DMS114 treated with DMSO at 0.1 percent for 48 hours (cell line): ENCODE data around the gene ZKSCAN5.

Experiments used
- DNase-seq: peaks from one replicate; lab custom pipeline; 2025; ENCODE audit not compliant: unreplicated experiment; lab: John Stamatoyannopoulos, UW

The ZKSCAN5 gene

DNA sequence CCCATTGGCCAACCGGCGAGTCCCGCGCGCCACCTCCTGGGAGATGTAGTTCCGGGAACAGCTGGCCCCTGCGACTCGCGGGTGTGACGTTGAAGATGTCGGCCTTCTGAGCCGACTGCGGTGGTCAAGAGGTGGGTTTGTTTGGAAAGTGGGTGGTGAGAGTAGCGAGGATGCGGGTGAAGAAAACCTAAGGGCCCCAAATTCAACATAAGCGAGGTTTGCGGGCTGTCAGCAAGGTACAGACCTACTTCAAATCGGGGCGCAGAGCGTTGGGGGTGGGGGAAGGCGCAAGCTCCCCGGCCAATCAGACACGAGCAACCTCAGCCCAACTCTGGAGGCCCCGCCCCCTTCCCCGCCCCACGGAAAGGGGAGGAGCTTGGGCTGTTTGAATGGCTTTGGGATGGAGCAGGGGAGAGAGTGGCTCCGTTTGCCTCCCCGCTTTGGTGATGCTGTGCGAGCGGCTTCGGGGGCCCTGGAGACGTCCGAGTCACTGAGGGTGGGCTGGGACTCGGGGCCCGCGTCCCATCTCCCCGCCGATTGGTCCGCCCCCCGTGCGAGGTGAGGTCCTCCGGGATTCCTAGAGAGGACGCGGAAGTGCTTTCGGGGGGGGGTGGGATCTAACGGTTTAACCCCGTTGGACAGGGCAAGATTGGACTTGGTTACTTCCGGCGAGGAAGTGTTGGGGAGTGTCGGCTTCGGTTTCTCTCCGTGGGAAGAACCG is at the start of gene ZKSCAN5:
ZKSCAN5 (plus strand) TSS at position 60 of the 721 bp plus-strand sequence. CDS start 1,383 bp downstream, outside the sequence.
- DNase-seq, result peak; percentile 93

DNA sequence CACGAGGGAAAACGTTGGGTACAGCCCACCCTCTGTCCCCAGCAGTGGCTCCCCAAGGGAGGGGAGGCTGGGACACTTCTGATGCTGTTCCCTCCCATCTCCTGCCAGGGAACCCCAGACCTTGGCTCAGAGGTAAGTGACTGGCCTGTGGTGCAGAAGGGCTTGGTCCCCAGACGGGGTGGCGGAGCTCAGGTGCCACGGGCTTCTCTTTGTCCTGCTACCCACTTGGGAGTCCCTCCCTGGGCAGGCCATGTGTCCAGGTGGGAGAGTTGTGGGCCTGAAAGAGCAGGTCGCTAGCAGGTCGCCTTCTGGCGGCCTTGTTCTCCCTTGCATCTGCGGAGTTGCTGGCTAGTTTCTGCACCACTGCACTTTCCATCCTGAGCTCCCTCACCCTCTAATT is 48.6 kb upstream of the ZKSCAN5 start:
- no peak for DNase-seq

DNA sequence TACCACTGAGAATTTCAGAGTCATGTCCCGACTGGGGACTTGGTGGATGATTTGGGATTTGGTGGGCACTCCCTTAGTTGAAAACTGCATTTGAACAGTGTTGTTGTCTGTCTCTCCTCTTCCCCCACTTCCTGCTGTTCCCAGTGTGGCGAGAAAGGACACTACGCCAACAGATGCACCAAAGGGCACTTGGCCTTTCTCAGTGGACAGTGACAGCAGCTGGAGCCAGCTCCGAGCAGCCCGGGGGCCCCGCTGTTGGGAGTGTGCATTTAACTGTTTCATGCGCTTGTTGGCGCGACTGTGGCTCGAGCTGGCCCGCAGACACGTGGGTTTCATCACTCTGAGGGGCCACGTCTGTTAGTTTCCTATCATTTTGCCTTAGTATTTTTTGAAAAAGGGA is 48.2 kb upstream of the ZKSCAN5 start:
- no peak for DNase-seq

DNA sequence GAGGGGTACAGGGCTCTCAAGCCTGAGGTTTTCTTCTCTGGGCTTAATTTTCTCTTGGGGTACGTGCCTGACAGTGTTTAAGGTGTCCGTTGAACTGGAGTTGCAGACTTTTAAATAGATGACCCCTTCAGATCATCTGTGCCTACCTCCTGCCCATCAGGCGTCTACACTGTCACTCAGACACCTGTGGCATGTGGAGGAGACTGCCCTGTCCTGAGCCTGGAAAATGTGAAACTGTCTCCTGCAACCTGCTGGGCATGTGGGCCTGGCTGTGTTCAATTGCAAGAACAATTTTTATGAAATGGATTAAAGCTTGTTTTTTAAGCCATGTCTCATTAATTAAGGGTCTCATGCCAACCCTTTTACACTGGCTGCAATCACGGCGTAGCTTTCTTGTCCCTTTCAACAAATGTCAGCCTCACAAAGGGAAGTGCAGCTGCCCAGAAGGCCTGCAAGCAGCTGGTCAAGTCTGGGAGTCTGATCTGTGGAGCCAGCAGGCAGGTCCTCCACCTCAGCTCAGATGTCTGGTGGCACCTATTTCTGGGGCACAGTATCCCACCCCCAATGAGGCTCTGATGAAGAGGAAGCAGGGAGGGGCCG is 47.3 kb upstream of the ZKSCAN5 start:
- no peak for DNase-seq

DNA sequence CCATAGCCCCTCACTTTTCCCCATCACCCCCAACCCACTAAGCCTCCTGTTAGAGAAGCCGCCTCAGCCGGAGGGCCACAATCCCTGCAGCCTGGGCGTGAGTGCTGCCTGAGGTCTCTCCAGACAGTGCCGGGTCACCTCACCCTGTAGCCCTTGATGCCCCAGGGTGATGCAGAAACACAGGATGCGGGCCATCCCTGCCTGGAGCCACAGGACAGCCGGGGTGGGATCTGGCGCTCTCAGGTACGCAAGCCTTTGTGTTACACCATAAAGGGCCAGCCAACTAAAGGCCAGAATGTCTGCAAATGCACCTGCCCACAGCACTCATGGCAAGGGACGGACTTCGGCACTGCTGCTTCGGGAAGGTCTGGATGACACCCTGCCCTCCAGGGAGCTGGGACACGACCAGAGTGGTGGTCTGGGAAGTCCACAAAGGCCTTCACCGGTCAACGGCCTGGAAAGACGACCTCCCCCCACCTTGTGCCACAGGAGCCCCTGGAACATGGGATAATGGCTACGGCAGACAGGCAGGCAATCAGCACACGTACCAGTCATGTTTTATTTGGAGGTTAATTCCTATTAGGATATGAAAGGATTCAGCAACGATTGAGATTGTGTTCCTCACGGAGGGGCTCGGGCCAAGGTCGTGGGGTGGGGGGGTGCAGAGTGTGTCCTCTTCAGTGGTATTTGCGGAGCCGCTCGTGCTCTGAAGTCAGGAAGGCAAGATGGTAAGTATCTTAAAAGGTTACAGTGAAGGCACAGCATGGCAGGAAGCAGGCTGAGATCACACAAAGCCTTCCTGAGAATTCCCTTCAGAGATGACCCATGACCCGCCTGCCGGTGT is 46.6 kb upstream of the ZKSCAN5 start:
- DNase-seq, result no peak

DNA sequence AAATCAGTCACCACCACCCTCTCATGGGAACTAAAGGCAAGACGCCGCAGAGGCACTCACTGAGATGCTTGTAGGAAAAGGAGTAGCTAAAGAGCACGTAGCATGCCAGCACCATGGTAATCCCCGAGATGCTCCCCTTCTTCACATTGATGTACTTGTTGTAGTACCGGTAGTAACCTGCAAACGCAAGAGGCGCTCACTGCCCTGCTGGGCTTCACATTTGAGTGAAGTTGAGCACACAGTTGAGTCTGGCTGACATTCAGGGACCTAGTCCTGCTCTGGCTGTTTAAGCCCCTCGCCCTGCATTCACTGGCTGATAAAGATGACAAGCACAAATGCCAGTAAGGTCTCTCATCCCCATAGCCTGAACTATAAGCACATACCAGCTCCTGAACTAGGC is 45.4 kb upstream of the ZKSCAN5 start:
- no peak for DNase-seq

DNA sequence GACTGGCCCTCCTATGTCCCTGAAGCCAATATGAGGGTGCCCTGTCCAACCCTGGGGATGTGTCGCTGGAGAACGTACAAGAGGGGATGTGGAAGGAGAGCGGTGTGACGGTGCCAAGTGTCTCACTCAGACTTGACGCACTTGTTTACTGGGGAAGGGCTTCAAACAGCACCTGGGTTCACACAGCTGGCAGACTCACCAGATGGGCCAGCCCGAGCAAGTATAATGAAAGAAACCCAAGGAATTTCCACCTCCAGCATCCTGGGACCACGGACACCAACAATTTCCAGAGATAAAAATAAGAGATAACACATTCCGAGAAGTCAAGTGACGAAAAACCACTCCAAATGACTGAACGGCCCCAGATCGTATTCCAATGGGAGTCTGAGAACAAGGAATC is 43.8 kb upstream of the ZKSCAN5 start:
- no peak for DNase-seq

DNA sequence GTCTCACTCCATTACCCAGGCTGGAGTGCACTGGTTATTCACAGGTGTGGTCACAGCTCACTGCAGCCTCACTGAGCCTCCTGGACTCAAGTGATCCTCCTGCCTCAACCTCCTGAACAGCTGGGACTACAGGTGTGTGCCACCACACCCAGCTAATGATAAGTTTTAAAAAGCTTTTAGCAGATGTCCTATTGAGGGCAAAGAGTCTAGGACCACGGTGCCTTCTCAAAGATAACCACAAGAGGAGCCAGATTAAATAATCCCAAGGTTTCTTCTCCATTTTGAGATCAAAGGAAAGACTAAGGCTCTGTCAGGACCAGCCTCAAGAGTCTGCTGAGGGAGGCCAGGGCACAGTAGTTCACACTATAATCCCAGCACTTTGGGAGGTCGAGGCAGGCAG is 43.2 kb upstream of the ZKSCAN5 start:
- no peak for DNase-seq

DNA sequence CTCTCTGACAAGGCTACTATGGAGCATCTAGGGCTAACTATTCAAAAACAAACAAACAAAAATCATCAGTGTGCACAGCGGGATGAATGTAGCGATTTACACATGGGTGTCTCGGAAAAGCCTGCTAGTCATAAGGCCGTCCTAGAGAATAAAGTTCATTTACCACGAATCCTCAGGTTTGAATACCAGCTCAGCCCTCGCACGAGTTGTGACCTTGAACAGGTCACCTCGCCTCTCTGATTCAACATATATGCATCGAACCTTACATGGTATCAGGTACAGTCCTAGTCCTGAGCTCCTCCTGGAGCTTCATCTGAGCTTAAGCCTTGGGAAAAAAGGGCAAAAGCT is 39.1 kb upstream of the ZKSCAN5 start:
- no peak for DNase-seq

DNA sequence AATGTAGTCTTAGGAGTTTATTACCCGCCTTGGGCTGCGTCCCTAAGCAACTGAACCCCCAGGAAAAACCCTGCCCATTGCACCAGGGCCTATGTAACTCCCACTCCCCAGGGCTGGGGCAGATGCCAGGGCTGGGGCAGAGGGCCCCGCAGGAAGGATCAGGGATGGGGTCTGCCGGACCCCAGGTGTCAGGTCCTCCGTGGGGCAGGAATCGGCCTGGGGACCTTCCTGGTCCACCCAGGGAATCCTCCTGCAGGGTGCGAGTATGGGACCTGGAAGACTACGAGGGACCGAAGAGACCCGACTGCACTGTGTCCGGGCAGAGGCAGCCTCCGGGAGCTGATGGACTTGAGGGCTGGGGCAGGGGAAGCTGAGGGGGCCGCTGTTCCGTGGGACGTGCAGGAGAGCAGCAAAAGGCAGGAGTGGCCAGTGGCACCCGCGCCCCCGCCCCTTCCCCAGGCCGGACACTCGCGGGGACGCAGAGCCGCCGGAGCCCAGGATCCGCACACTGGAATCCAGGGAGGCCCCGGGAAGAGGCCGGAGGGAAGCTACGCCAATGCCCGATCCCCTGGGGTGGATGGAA is 36.0 kb upstream of the ZKSCAN5 start:
- DNase-seq, result no peak

DNA sequence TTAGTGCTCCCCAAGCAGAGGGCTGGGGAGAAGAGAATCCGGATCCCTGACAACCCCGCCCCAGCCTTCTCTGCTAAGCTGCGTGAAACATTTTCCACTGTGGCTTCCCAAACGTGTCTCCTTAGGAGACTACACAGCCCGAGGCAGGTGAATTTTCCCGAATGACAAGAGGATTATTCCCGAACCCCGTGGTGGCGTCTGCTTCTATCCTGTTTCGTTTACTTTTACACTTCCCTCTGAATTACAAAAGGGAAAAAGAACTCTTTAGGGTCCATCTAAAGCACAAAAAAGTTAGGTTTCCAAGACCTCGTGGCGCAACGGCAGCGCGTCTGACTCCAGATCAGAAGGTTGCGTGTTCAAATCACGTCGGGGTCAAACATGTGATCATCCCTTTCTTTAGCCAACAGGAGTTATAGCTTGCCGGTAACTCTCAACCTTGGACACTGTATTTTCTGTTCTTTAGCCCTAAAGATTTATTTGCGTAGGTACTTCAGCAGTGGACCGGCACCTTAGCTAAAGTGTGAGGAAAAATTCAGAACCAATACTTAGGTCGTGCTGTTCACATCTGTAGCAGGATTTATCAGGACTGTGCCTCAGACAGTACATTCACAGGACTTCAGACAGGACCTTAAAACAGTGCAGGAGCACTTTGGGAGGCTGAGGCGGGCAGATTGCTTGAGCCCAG is 34.9 kb upstream of the ZKSCAN5 start:
- no peak for DNase-seq

DNA sequence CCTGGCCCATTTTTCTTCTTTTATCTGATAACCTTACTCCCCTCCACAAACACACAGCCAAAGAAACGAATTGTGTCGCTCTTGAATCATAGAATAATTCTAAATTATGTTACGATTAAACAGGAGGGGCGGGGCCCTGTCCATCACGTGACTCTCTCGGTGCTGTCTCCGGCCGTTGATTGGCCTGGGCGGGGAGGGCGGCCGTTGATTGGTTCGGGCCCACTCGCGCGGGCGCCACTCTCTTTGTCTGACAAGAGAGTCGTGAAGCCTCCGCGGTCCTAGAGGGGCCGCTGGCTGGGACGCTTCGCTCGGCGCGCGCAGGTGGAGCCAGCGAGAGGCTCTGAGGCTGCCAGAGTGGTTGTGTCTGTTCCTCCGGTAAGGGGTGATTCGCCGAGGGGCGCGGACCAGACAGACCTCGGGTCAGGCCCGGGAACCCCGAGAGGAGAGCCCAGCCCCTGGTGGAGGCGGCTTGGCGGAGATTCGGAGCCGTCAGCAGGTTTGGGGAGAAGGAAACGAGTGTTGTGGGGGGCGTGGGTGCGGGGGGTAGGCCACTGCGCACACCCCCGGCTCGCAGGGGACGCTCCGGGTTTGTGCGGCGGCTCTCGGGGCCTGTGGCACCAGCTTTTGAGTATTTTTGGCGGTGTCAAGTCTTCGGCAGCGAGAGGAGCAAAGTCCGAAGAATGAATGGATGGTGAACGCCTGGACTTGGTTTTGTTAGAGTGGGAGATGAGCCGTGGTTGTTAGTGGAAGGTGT is 31.7 kb upstream of the ZKSCAN5 start, which contains the start of gene ZNF789:
ZNF789 (plus strand) TSS at position 330 of the 754 bp plus-strand sequence. CDS start 3,567 bp downstream, outside the sequence.
- peak; percentile 92 for DNase-seq

DNA sequence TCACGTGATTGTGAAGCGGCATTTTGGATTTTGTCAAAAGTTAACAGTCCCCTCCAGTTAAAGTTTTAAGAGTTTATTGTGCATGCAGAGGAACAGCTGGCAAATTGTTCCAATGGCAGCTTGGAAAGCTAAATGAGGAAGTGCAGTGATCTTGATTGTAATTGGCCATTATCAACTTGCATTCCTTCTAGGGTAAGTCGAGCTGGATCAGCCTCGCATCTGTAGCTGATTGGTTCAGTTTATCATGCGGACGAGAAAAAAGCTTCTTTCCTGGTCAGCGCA is 31.2 kb upstream of the ZKSCAN5 start:
- DNase-seq, result peak; percentile 45

DNA sequence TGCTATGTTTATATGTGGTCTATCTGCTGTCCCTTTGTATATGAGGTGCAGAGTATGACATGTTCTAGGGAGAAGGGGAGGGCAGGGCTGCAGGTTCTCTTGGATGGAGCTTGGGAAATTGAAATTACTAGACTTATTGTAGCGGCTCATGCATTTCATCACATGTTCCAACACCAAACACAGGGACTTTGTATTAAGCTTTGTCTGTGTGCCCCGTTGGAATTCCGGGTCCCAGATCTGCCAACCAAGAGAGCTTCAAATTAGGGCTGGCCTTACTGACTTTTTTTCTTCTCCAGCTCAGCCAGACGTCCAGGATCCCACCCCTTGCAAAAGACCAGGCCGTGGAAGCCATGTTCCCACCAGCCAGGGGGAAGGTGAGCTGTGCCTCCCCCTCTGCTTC is 28.4 kb upstream of the ZKSCAN5 start:
- DNase-seq, result no peak

DNA sequence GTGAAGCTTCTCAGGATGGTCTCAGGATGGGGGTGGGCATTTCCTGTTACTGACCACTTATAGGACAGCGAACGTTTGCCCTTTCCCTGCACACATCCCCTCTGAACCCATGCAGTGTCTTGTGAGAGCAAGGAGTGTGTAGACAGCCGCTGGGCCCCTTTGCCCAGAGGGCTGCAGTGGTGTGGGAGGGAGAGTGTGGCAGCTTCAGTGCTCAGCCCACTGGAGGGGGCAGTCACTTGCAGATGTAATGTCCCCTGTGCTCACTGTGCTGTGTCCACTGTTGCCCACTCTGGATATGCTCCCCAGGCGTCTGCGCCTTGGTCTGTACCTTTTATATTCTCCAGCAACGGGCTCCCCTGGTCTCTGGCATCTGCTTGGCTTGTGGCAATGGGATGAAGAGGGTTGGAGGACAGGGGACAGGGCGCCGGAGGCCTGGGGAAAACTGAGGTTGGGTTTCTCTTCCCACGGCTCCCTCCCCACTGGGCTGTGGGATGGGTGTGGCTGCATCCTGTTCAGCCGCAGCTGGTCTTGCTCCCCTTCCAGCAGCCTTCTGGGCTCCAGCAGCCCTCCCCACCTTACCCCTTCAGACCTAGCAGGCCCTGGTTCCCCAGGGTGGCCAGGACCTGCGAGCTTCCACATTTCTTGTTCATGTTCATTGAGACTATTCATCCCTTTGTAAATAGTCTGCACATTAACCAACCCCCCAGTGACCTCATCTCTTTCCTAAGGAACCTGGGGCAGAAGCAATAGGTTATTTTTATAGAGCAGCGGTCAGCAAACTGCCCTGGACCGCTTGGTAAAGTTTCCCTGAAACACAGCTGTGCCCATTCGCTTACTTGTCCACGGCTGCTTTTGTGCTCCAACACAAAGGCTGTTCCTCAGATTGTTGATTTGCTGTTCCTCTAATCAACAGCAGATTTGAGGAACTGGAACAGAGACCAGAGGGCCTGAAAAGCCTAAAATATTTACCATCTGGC is 25.7 kb upstream of the ZKSCAN5 start:
- DNase-seq, result no peak

DNA sequence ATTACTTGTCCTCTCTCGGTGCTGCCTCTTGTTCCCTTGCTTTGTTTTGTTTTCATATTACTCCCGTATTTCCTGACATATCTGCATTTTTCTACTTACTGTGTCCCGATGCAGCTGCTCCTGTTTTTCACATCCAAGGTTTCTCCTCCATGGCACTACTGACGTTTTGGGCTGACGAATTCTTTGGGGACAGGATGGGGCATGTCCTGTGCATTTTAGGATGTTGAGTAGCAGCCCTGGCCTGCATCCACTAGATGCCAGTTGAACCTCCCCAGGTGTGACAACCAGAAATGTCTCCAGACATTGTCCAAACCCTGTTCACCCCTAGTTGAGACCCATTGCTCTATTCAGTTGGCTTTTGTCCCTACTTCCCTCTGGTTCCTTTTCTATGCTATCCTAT is 19.4 kb upstream of the ZKSCAN5 start:
- DNase-seq, result no peak

DNA sequence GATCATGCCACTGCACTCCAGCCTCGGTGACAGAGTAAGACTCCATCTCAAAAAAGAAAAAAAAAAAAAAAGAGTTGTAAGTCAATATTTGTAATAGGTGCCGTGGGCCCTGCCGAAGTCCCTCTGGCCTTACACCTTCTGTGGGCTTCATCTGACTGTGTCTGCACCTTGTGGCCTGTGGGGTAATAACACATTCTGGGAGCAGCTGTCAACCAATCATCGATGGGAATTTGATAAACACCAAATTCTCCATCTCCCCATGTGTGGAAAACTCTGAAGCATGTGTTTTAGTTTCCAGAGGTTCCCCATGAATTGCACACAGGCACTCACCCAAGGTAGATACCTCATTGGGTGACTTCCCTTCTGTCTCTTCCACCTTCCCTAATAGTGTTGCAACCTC is 15.2 kb upstream of the ZKSCAN5 start:
- no peak for DNase-seq

DNA sequence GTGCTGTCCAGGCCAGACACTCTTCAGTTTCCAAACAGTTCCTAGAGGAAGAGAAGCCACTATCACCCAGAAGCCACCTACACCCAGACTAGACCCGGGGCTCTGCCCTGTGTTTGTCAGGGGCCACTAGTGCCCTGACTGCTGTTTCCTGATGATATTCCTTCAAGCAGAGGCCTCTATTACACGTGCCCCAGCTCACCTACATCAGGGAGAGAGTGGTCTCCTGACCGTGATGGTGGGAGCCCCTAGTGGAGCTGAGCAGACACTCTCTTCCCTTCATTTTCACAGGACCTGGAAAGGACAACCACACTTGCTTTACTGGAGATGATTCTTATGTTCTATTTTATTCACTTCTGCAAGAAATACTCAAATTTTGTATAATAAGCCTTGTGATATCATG is 13.6 kb upstream of the ZKSCAN5 start:
- no peak for DNase-seq

DNA sequence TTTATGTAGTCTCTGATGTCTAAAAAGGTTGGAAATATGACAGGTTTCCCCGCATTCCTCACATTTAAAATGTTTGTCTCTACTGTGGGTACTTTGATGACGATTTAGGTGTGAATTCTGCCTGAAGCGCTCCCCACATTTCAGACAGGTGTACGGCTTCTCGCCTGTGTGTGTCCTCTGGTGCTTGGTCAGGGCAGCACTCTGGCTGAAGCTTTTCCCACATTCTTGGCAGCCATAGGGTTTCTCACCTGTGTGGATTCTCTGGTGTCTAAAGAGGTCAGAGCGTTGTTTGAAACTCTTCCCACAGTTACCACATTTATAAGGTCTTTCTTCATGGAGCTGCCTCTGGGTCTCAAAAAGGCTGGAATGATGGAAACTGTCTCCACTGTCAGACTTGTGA is 10.6 kb upstream of the ZKSCAN5 start:
- no peak for DNase-seq
